ENCODE measurements around the gene ZBTB16.

ZBTB16 gene

DNA sequence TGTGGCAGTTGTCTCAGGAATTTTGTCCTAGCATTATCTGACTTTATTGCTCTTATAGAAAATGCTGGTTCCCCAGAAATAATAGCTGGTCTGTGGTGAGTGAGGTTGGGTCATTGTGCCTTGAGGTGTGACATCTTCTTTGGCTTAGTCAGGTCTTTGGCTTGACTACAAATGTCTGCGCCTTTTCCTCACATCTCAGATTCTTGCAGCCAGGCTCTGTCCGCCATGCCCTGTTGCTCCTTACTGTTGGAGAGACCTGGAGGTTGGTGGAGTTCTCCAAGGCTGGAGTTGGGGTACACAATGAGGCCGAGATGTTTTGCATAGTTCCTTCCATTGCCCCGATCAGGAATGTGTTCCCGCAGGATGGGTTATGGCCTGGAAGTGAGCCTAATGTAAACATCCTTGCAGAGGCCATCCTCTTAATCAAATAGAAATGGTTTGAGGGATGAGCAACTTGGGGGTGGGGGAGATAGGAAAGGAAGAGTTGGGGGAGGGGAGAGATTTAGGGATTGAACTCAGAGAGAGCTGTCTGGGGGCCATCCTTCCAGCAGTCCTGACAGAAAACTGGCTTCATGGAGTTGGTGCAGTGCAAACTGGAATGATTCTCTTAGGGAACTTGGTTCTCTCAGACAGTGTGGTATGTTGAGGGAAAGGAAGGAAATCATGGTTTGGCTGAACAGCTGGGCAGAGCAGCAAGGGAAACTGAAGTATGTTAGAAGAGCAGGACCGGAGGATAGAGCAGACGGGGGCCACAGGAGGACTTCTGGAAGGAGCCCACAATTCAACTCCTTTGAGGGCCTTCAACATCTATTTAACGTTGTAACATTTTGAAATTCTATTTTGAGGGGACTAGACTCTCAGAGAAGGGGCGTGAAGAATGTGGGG is 49.9 kb downstream of the ZBTB16 start:
- no peak for DNase-seq

DNA sequence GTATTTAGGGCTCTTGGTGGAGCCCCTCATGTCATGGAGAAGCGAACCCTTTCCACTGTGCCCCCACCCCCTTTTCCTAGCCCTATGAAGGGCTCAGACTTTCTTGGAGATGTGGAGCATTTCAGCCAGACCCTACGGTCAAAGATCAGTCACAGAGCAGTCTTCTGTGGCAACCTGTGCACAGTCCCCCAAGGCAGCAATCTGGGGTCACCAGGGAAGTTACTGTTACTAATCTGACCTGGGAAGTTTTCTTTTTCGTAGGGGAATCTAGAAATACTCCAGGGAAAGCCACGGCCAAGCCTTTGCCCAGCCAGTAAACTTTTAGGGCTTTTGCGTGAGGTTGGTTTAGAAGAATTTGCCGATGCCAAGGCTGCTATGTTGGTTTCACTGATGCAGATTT is 50.6 kb downstream of the ZBTB16 start:
- no peak for DNase-seq

DNA sequence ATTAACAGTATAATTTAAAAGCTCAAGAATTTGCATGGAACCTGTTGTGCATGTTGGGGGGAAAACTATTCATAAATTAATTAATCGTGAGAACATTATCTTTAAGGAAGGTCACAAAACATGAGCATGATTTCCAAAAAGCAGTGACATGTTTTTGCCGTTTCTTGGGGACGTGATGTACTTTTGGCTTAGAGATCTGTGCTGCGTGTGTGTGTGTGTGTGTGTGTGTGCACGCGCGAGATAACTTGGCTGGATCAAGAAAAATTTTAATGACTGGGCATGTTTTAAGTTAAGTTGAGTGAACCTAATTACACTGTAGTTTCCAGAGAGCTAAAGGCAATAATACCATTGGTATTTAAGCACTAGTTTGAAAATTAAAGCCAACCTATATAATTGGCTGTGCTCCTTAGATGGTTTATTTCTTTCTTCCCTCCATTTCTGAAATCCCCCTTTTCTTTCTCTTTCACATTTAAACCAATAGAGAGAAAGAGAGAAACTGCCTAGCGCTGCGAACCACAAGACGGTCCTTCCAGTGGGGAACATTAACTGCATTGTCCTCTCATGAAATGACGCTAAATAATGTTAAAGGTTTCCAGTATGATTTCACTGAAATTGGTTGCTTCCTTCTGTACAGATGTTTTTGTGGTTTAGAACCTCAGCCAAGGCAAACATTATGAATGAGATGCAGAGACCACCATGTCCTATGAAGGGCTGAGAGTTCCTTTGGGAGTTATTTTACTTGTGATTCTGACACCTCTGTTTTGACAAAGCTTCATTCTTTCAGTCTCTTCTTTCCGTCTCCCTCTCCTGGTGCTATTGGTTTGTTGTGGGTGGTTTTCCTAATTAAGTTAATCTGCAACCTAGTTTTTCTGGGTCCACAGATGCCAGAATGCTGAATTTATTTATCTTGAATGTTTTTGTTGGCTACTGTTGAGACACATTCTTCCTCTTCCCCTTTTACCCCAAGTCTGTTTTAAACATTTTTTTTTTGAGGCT is 51.7 kb downstream of the ZBTB16 start:
- no peak for DNase-seq

DNA sequence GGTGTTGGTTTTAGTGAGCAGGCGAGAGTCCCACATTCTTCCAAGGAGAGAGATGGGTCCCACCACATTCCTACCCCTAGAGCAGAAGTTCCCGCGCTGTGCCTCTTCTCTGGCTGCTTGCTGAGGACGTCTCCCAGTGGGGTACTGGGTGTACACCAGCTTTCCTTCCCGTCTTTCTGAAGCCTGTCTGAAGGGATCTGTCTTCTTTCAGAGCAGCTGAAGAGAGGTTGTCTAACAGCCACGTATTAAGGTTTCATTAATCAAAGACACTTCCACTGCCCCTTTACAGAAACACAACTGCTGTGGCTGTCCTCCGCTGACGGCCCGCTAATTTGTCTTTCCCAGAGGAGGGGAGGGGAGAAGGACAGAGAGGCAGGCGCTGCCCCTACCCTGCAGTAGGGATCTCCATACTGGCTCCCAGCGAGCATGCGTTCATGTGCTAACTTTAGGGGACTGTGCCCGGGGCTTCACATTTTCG is 56.0 kb downstream of the ZBTB16 start:
- DNase-seq = no peak

DNA sequence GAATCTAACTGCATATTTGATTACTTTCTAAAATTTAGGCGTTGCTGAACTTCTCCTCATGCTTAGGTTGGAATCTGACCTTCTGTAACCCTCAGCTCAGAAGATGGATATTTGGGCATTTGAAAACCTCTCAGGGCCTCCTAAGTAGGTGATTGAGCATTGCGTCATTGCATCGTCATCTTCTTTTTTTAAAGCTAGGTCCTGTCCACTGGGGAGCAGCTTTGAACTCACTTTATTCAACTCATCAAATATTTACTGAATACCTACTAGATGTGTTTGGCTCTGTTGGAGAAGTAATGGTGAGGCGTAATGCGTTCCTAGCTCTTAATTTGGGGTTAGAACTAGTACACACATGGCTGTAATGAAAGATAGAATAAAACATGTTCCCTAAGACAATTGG is 56.8 kb downstream of the ZBTB16 start:
- DNase-seq = no peak

DNA sequence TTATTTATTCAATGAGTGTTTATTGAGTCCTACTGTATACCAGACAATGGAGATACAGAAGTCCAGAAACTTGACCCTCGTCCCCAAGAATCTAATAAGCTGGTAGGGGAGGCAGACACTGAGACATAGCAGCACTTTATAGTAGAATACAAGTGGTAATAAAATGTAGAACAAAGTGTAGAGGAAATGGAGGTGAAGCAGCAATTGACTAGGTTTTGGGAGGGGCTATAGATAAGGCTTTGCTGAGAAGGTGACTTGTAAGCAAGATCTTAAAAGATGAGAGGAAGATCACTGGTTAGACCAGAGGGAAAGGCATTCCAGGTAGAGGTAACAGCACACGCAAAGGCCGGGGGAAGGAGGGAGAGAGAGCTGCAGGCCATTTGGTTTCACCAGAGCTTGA is 57.3 kb downstream of the ZBTB16 start:
- no peak for DNase-seq

DNA sequence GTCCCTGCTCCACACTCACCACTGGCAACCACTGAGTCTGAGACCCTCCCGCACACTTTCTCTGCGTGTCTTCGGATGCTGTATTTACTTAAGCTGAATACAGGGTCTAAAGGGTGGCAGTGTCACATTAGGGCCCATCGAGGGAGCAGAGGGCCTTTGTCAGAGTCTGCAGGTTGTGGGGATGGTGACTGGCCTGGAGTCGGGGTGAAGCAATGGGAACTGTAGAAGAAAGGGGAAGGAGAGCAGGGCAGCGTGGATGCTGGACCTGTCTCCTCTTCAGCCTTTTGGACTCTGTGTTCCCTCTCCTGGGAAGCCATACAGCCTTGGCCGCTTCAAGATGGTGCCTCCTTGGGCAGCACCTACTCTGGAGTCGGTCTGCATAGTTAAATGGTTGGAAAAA is 61.1 kb downstream of the ZBTB16 start:
- no peak for DNase-seq

DNA sequence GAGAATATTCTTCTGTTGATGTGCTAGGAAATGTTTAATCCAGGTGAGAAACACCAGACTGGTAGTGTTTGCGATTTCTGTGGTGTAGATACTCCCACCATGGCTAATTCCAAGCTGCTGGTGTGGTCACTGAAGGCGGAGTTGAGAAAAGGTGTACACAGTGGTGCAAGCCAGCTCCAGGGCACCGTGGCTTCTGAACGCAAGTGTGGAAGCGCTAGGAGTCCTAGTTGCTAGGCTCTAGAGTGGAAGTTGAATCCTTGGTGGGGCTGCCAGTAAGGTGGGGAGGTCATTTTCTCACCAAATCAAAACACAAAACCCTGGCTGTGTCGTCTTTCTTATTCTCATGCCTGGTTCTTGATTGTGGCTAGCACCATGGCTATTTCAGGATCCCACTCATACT is 61.6 kb downstream of the ZBTB16 start:
- DNase-seq = no peak

DNA sequence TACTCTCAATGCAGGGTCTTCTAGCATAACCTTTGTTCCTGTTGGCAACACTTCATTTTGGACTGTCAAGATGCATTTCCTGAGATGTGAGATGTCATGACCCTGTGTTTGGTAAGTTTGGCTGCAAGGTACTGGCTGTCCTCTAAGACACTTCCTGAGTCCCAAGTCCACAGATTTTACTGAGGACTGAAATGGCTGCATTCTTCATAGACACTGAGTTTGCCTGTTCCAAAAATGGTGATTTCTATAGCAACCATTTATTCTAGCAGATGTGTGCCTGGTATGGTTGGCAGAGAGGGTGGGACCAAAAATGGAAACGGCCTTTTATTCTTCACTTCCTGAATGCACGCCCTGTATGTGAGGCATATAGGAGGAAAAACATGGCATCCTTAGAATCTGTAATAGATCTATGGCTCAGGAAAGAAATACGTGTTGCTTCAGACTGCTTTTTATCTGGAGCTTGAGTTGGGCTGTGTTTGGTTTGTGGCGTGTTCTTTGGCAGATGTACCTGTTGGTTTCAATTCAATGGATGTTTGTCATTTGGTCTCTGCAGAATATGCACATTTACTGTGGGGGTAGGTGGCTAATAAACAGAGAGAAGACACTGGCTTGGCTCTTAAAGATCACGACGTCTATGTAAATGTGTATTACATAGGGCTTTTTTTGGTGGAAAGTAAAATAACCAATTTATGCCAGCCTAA is 62.4 kb downstream of the ZBTB16 start:
- no peak for DNase-seq

DNA sequence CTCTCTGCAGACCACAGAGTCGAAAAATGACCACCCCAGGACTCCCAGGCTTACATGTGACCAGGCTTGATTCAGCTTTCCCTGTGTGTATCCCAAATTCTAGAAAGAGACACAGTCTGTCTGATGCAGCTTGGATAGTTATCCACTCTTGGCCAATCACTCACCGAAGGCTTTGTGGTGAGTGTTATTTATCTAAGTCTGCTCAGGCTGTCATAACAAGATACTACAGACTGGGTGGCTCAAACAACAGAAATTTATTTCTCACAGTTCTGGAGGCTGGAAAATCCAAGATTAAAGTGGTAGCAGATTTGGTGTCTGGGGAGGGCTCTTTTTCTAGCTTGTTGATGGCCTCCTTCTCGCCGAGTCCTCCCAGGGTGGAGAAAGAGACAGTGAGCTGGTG is 63.2 kb downstream of the ZBTB16 start:
- DNase-seq = no peak

DNA sequence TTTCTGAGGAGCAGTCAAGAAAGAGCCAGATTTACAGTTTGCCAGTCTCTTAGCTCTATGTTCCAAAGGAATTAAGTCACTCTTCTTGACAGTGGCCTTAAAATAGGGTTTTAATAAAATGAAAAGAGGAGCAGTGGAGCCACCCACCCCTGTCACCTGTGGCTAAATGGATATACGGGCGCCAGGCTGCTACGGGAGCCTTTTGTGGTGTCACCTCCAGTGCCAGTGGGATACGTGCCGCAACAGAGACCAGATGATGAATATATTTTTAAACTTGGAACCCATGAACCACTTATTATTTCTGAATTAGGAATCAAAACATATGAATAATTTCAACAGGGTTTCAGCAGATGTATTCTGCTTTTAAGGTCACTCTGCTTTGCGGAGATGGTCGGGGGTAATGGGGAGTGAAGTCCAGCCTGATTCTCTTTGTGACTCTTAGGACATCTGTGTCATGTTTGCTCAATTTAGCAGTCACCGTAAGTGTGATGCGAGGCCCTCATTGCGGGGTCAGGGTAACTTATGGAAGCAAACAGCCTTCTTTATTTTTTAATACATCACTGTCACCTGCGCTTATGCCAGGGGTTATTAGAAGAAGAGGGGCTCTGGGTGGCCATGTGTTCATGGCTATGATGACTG is 64.3 kb downstream of the ZBTB16 start:
- DNase-seq = no peak

DNA sequence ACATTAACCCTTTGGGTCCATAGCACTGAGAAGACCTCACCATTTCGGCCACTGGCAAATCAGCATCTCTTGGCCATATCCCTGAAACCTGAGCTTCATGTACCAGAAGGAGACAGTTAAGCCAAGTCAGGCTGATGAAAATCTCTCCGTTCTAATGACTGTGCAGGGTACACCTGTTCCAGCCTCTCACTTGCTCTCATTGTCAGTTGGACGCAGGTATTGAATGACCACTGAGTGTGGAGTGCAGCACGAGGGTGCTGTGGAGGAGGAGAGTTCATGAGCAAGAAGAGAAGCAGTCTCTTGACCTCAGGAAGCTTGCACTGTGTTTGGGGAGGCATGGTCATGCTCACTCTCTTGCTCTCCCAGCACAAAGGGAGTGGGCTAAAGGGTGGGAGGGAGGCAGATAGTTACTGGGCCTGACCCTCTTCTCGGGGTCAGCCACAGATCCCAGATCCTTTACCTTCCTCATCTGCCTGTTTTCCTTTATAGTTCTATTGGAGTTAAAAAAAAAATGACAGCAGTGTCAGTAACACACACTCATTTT is 65.2 kb downstream of the ZBTB16 start:
- no peak for DNase-seq

DNA sequence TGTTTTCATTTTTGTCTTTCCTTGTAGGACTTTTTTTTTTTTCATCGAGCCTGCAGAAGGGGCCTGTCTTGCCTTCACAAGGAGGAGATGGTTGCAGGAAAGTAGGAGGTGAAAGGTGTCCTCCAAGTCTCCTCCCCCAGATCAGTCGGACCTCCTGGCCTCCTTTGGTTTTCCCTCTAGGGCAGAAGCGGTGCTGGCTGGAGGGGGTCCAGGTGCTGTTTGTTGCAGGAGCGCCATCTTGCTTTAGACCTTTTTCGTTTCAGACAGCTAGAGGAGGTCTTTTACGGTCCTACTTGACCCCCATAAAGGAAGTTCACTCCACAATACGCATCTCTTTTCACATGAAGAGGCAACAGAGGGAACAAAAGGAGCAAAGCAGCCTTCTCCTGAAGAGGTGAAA is 66.0 kb downstream of the ZBTB16 start:
- no peak for DNase-seq

DNA sequence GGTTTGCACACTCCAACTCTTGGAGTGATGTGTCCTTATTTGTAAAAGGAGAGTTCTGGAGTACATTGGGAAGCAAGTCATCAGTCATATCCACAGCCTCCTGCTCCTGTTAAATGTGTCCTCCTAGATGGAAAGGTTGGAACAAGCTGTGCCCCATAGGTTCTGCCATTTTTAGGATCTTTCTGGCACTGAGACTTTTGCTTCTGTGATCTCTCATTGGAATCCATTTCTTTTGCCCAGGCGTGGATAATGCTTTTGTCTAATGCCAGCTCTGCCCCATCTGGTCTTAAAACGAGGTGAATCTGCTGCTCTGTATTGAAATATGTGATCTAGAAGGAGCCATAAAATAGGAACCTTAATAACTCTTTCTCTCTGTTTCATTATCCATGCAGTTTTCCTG is 66.4 kb downstream of the ZBTB16 start:
- no peak for DNase-seq

DNA sequence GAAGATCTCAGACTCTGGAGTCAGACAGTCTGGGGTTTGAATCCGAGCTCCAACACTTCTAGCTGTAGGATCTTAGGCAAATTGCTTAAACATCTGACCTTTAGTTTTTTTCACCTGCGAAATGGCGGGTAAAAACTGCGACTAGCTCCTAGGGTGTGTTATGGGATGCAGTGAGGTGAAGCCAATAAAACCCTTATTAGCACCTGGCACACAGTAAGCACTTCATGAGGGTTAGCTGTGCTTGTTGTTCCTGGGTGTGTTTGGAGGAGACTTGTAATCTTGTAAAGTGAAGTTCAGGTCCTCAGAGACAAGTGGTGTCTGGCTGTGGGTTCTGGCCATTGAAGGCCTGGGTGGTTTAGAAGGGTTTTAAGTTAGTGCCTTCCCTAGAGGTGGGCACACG is 68.9 kb downstream of the ZBTB16 start:
- DNase-seq = no peak

DNA sequence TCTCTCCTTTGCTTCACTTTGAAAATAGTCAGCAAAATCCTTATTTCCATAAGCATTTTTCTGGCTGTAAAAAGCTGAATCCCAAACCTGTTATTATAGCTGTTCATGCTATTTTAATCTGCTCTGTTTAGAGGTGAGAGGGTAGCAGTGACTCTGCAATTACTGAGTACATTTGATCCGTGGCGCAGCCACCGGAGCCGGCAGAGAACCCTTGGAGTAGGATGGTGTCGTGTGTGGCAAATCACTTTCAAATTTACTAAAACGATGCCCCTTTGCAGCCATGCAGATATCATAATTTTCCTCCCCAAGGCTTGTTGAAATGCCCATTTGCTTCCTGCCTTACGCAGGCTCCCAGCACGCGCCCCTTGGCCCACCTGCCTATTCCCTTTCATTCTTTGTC is 69.6 kb downstream of the ZBTB16 start:
- no peak for DNase-seq

DNA sequence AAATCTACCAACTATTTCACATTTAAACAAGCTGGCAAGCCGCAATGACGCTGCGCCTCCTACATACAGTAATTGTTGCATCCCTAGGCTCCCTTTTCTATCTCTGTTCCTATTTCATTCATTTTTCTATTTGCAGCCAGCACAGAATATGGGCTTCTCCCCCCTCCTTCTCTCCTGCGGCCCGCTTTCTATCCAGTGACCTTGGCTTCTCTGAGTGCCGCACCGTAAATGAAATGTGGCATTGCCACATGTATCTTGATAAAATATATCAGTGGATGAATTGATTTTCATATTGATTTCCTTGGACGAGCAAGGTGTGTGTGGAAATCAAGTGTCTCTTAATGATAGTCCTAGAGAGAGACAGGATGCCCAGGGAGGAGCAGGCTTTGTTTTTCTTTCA is 70.2 kb downstream of the ZBTB16 start:
- DNase-seq = no peak

DNA sequence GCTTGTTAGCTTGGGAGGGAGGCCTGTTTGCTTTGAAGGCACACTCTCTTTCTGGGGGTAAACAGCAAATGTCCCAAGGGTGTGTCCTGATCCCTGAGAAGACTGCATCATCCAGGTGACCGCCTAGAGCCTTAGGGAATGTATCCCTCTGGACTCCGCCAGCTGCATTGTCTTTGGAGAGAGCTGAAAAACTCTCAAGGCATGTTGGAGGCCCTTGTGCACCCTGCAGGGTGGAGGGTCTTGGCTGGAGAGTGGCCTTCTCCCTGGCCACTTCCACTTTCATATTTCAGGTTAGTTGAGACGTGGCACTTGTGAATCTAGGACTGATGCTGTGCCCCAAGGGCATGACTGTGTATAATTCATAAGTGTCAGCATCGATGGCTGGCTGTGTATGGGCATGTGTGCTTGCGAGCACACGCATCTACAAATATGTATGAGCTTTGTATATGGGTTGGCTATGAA is 70.6 kb downstream of the ZBTB16 start:
- no peak for DNase-seq

DNA sequence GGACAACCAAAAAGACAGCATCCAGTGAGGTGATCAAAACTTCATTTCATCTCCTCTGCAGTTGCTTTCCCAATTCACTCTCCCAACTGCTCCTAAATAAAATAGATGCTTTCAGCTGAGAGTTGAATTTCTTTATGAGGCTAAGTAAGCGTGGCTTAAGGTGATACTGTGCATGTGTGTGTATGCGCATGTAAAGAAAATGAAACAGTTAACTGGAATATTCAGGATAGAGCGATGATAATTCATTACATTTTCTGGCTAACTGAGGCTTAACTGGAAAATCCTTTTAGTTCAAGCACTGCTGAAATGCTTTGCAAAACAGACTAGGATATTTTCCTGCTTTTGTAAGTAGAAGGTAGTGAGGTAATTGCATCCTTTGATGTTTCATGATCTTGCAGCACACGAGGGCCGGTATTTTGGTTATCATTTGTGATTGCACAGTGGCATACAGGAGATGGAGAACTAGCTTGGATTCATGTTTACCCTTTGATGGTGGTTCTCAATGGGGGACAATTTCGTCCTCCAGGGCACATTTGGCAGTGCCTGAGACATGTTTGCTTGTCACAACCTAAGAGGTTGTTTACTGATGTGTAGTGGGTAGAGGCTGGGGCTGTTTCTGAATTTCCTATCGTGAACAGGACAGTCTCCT is 71.2 kb downstream of the ZBTB16 start:
- no peak for DNase-seq

DNA sequence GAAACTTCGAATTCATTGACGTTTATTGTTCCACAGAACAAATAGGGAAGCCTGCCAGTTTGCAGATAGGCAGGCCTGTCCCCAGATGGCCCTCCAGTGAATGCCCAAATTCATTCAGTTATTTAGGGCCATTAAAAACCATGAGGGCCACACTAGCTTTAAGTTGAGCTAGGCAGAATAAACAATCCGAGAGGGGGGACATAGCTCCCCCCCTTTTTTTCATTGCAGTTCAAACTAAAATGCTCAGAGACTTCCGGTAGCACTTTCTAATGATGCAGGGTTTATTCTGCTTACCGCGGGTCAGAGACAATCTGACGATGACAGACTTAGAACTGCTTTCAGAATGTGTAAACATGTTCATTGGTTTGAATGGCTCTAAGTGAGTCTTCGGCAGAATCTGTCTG is 72.0 kb downstream of the ZBTB16 start:
- no peak for DNase-seq

DNA sequence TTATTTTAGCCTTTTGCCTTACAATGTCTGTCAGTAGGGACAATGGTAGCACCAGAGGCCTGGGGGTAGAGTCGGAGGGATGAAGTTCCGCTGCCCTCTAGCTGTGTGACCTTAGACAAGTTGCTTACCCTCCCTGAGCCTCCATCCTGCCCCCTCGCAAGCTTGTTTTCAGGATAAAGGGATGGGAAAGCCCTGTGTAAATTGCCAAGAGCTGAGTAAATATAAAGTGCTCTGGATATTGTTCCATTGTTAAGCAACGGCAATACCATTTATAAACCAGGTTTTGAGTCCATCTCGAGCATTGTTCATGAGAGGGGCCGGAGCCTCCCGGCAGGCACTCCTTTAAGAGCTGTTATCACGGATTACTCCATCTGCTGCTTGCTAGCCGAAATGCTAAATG is 72.9 kb downstream of the ZBTB16 start:
- DNase-seq = no peak
